ENCODE data around the gene PDZD8.
"Not testable (repeated sequence)": the region's sequence is repeated elsewhere in the genome, so short reads cannot be mapped to it uniquely, and the experiment has no call there.

Gene PDZD8

DNA sequence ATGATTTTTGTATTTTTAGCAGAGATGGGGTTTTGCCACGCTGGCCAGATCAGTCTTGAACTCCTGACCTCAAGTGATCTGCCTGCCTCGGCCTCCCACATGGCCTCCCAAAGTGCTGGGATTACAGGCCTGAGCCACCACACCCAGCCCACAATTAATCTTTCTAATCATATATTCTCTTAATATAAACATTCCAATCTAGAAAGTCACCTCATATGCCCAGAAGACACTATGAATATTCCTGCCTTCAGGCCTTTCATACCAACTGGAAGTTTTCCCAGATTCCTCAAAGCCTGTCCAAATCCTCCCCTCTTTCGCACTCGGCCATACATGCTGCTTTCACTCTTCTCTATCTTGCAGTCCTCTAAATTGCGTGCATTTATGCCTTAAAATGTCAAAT, 32.6 kb downstream of the PDZD8 start:
- DNase-seq, result no peak

DNA sequence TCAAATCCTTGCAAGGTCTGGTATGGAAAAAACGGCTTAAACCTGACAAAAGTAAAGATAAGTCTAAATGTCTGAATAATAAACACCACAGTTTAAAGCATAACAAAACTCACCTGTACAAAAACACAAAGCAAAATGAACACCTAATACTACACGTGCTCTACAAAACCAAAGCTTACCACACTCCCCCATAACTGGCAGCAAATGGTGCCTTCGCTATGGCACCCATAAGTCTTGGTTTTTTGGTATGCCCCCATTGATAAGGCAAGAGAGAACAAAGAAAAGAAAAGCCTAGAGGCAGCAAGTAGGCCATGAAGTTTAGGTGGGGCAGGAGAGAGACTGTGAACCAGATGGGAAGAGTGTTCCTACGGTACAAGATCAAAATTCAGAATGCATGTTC, 34.2 kb downstream of the PDZD8 start:
- DNase-seq, result no peak

DNA sequence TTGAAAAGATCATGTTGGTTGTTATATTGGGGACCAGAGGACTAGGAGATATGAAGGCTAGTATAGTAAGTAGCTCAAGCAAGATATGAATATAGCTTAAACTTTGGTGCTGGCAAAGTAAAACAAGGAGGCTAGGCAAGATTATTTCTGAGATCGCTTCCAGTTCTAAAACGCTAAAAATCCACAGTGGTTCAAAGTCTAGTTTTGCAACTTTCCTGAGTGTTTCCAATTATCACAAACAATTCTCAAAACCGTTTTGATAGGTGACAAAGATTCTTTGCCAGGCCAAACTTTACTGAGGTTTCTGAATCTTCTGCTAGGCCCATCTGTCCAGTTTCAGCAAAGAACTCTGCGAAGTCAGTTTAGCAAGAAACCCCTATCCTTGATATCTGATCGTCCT, 35.3 kb downstream of the PDZD8 start:
- no peak for DNase-seq

DNA sequence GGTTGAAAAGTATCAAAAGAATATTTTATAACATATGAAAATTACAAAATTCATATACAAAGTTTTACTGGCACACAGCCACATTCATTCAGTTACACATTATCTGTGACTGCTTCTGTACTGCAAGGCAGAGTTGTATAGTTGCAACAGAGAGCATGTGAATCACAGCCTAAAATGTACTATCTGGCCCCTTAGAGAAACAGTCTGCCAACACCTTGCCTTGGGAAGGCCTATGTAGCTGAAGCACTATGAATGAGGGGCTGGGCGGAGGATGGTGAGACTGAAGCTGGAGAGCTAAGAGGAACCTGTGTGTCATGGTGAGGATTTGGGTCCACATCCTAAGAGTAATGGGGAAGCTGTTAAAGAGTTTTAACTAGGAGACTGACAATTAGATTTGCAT, 35.7 kb downstream of the PDZD8 start:
- DNase-seq, result no peak

DNA sequence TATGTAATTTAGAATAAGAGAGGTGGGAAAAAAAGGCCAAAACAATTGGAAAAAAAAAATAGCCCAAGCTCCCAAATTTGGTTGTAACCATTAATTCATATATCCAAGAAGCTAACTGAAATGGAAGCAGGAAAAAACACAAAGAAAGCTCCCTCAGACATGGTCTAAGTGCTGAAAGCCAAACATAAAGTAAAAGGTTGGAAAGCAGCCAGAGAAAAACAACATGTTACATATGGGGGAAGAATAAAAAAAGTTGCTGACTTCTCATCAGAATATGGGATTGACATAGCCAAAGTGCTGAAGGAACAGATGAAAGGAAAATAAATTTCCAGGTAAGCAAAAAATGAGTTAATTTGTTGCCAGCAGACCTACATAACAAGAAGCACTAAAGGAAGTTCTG, 40.3 kb downstream of the PDZD8 start:
- DNase-seq, result no peak

DNA sequence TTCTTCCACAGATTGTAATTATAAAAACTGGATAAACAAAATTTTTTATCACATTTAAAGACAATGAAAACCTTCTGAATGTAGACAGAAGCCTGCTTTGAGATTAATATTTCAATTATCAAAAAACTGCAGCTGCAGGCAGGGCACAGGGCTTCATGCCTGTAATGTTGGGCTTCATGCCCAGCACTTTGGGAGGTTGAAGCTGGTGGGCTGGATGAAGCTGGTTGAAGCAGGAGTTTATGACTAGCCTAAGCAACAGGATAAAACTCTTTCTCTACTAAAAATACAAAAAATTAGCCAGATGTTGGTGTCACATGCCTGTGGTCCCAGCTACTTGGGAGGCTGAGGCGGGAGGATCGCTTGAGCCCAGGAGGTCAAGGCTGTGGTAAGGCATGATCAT, 41.2 kb downstream of the PDZD8 start:
- no peak for DNase-seq

DNA sequence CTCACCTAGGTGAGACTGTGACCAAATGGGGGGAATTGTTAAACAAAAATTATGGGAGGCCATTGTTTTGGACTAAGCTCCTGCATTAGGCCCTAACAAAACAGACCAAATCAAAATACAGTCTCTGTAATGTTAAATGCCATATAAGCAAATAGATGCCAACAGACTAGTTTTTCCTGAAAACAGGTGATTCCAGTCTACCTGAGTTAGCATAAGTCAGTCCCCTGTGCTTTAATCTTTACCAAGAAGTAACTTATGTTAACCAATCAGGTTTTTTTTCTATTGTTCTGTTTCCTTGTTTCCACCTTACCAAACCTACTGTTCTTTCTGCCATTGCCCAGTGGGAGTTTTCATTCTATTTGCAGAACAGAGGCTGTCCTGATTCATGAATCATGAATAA, 48.0 kb downstream of the PDZD8 start:
- no peak for DNase-seq

DNA sequence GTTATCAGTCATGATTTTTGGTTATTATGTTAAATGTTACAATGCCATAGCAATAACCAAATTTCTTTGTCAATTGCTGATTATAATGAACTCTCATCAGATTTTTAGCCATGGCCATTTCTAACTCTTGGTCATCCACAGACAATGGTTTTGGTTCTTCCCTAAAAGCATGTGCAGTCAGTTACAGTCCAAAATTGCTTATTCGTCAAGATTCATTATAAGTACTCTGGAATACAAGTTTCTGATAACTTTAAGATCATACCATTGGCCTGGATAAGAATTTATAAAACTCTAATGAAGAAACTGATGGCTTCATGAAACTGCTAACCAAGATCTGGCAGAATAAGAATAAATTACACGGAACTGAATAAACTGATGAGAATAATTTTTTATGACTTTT, 50.9 kb downstream of the PDZD8 start:
- no peak for DNase-seq

DNA sequence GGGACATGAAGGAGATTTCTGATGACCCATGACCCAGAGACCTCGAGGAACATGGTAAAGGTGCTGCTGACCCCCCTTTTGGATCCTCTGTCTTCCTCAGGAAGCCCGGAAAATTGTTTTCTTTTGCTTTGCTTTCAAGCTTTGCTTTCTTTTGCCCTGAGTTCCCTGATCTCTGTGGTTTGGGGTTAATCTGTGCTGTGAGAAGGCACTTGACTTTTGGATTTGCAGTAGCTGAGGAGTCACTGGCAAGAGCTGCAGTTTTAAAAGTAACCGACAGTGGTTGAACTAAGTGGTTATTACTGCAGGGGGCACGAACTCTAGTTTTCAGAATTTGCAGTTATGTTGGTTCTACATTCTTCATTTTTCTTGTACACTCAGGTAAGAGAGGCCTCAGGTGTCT, 53.0 kb downstream of the PDZD8 start:
- DNase-seq, result no peak

DNA sequence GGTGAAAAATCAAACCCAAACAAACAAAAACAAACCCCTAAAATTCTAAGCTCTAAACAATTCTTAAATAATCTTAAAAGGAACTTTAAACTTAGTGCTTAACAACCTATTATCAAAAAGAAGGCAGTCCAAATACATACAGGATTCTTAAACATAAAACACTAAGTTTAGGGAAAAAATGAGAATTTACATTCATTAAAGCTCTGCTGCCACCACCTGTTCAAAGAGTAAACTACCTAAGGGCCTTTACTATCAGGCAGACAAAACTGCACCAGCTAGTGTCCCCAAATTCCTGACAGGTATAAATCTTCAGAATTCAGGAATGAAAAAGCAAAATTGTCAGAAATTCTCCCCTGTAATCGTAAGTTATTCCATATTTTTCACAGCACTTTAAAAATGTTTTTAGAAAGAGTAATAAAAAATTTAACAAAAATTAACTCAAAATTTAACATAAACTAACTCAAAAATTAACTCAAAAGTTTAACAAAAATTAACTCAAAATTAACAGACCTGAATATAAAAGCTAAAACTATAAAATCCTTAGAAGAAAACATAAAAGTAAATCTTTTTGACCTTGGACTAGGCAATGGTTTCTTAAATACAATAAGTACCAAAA, 55.1 kb downstream of the PDZD8 start:
- peak; percentile 50 for DNase-seq

DNA sequence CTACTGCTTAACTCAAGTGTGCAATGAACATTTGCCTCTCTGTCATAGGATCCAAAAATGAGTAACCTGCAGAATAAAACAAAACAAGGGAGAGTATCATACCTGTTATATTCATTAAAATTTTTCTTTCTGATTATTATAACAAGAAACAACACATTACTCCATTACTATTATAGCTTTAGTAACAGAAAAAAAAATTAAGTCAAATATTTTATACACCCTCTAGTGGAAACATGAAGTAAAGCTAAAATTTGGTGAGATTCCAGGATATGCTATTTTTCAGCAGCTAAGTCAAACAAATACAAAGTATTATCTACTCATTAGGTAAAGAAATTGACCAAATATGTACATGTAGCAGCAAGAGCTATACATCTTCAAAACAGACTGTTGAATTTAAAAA, 56.3 kb downstream of the PDZD8 start:
- DNase-seq, result no peak

DNA sequence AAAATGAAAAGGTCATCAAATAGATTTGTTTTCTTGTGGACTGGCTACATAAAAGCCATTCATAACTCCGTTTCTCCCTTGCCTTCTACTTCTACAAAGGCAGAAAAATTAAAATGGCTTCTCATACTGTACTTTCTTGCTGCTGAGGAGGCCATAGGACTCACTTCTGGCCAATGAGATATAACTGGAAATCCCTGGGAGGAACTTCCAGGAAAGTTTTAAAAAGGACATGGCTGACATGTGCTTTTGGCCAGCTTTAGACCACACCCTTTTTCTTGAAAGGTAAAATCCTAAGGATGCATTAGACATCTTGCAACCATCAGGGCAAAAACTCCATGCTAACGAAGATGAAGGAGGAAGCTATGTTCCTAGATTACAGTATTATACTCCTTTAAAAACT, 58.5 kb downstream of the PDZD8 start:
- DNase-seq, result no peak

DNA sequence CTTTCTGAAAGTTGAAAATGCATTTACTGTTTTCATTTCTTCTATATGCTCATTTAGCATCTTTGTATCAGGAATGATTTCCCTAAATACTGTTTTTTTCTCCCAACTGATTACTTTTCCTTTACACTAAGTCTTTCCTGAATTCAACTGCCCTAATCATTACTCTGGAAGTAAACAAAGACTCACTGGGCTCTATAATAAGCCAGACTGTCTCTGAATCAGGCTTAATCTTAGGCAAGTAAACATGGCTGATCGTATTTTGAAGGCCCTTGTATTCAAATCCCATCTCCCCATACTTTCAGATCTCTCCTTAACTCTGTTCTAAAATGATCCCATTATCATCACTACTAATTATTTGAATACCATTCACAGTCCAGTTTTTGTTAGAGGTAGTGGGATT, 61.6 kb downstream of the PDZD8 start:
- DNase-seq, result no peak

DNA sequence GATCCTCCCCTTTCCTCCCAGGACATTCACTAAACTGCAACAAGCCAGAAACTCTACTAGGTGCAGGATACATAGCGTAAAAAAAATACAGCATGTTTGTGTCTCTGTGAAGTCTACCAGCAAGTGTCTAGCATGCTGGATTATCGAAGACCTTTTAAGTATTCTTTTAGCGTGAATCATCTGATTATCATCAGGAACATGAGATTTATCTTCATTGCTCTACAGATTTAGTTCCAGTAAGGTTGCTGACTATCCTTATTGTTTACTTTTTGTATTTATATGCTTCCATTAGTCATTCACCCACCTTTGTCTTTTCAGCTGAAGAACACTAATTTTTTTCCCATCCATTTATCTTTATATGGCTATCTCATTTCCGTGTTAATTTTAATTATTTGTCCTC, 62.8 kb downstream of the PDZD8 start:
- no peak for DNase-seq

DNA sequence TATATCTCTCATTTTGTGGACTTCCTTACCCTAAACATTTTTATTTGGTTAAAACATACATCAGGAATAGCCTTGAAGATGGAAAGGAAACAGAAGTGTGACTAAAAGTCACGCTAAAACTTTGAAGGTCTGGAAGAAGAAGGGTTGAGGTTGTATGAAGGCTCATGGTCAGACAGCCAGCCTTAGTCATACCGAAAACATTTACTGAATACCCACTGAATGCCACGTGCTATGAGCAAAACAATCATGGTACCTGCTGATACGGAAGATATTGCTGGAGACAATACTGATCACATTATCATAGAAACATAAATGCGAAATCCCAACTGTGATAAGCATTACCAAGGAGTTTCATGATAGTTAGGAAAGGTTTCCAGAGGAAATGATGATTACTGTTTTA, 64.0 kb downstream of the PDZD8 start:
- no peak for DNase-seq

DNA sequence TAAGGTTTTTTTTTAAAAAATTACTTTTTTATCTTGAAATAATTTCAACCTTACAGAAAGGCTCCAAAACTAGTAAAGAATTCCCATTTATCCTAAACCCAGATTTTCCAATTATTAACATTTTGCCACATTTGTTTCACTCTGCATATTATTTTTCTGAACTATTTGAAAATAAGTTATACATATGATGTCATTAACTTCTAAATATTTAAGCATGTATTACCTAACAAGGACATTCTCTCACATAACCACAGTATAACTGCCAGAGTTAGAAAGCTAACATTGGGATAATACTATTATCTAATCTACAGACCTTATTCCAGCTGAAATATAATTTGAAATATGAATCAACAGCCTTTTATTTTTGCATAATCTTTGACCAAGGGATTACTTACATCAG, 68.6 kb downstream of the PDZD8 start:
- DNase-seq, result no peak

DNA sequence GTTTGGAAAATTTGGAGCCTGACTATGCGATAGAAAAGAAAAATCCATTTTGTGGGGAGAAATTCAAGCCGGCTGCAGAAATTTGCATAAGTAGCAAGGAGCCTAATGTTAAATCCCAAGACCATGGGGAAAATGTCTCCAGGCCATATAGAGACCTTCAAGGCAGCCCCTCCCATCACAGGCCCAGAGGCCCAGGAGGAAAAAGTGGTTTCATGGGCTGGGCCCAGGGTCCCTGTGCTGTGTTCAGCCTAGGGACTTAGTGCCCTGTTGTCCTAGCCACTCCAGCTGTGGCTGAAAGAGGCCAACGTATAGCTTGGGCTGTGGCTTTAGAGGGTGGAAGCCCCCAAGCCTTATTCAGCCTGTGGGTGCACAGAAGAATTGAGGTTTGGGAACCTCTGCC, 71.8 kb downstream of the PDZD8 start:
- not testable (repeated sequence) for DNase-seq

DNA sequence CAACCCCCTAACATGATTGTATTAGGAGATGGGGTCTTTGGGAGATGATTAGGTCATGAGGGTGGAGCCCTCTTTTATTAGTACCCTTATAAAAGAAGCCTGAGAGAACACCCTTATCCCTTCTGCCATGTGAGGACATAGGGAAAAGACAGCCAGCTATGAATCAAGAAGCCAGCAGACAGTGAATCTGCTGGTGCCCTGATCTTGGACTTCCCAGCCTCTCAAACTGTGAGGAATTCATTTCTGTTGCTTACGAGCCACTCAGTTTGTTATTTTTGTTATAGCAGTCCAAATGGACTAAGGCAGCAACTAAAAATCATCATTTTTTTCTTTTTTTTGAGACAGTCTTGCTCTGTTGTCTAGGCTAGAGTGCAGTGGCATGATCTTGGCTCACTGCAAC, 74.6 kb downstream of the PDZD8 start:
- DNase-seq, result no peak

DNA sequence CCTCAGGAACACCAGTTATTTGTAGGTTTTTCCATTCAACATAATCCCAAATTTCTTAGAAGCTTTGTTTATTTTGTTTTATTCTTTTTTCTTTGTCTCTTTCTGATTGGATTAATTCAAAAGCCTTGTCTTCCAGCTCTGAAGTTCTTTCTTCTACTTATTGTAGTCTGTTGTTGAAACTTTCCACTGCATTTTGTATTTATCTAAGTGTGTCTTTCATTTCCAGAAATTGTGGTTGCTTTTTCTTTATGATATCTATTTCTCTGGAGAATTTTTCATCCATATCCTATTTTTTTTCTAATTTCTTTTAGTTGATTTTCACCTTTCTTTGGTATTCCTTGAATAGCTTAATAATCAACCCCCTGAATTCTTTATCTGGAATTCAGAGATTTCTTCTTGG, 75.8 kb downstream of the PDZD8 start:
- no peak for DNase-seq

DNA sequence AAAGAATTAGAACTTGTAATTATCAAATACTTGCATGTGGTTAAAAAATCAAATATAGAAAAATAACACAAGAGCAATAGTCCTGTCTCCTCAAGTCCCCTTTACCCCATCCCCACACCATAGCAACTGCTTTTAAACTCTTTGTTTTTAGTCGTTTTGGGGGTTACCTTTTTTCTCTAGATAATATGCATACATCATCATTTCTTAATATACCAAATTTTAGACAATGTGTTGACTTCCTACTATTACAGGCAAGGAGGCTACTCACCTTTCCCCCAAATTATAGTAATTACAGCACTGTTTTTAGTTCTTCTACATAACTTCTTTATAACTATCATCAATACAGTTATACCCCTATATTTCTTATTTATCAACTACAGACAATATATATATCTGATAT, 77.0 kb downstream of the PDZD8 start:
- no peak for DNase-seq

DNA sequence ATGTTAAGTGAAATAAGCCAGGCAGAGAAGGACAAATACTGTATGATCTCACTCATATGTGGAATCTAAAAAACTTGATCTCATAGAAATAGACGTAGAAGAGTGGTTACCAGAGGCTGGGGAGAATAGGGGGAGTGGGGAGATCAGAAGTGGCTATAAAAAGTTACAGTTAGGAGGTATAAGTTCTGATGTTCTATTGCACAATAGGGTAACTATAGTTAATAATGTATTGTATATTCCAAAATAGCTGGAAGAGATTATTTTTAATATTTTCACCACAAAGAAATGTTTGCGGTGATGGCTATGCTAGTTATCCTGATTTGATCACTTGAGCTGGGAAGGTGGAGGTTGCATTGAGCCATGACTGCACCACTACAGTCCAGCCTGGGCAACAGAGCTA, 80.5 kb downstream of the PDZD8 start:
- no peak for DNase-seq

DNA sequence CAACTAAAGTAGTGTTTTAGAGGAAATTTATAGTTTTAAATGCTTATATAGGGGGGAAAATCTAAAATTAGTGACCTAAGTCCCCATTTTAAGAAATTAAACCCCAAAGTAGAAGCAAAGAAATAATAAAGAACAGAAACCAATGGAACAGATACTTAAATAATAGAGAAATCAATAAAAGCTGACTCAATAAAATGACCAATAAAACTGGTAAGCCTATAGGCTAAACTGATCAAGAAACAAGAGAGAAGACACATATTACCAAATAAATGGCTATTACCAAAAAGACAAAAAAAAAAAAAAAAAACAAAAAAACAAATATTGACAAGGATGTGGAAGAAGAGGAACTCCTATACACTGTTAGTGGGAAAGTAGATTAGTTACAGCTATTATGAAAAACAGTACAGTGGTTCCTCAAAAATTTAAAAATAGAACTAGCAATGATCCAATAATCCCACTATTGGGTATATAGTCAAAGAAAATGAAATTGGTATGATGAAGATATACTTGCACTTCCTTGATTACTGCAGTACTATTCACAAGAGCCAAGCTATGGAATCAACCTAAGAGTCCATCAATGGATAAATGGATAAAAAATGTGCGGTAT, 81.1 kb downstream of the PDZD8 start:
- peak; percentile 16 for DNase-seq

DNA sequence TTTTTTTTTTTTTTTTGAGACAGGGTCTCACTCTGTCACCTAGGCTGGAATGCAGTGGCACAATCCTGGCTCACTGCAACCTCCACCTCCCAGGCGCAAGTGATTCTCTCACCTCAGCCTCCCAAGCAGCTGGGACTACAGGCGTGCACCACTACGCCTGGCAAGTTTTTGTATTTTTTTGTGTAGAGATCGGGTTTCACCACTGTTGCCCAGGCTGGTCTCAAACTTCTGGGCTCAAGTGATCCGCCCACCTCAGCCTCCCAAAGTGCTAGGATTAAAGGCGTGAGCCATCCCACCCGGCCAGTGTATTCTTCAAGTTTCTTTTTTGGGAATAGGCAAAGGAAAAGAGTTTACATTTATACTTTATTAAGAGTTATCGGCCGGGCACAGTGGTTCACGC, 84.4 kb downstream of the PDZD8 start:
- DNase-seq, result not testable (repeated sequence)

DNA sequence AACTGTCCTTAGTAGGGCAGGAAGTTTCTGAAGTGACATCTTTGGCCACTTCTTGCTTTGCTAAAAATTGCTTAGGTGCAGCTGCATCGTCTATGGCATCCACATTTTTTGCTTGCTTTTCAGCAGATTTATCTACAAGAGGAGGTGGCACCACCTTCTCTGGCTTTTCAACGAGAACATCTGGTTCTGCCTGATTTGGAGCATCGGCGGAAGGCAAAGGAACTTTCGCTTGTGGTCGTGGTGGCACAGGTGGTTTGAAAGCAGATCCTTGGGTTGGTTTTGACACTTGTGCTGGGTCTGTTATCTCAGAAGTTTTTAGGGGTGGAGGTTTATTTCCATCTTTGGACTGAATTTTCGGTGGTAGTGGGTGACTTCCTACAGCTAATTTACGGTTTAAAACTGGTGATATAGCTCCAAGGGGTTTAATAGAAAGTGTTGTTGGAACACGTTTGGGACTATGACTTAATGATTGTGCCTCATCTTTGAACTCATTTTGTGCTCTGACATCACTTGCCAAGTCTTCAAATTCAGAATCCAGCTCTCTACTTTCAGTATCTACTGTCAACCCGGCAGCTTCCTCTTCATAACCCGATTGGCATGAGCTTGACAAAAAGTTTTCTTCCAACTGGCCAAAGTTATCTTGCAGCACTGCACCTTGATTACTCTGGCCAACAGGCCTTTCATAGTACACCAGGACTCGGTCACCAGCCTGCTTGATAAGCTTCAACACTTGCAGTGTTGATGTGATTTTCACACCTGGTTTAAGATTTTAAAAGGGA, 90.3 kb downstream of the PDZD8 start:
- DNase-seq, result no peak

DNA sequence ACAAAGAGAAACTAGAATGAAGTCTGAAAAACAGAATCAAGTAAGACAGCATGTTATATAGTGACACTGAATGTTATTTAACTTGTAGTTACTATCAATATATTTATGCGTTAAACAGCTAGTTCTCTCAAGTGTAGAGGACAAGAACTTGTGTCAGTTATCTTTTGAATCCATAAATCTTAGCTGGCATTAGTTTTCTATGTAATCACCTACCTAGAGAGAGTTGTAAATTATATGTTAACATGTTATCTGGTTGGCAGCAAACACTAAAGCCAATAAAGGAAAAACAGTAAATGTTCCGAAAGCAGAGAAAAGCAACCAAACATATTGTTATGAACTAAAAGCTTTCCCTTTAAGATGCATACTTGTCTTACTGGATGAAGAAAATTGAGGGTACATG, 97.6 kb downstream of the PDZD8 start:
- no peak for DNase-seq

Measured in suppressor macrophage treated with lipopolysaccharide for 4 hours (primary cell).